ENCODE results near the gene GCNT4.
"Not testable (repeated sequence)": the region's sequence is repeated elsewhere in the genome, so short reads cannot be mapped to it uniquely, and the experiment has no call there.

The GCNT4 gene

GRCh38 chr5:75052192-75053053, at the start of gene GCNT4:
TSS of gene GCNT4 (minus strand) at chr5:75052558. CDS start at chr5:75030037, 22,521 bp downstream.
- DNase-seq: peak; percentile 16

- not testable (repeated sequence) for DNase-seq
Observed at GRCh38 chr5:75095956-75096355, 43.6 kb upstream of the GCNT4 start.

GRCh38 chr5:75091597-75091996, 39.2 kb upstream of the GCNT4 start:
- DNase-seq: no peak

GRCh38 chr5:75089662-75090061, 37.3 kb upstream of the GCNT4 start:
- no peak for DNase-seq

- no peak for DNase-seq
Observed at GRCh38 chr5:75089137-75089536, 36.8 kb upstream of the GCNT4 start.

GRCh38 chr5:75088648-75089047, 36.3 kb upstream of the GCNT4 start:
- DNase-seq: no peak

- DNase-seq: no peak
Observed at GRCh38 chr5:75081510-75081909, 29.2 kb upstream of the GCNT4 start.

GRCh38 chr5:75079346-75079745, 27.0 kb upstream of the GCNT4 start:
- not testable (repeated sequence) for DNase-seq

- DNase-seq: no peak
Observed at GRCh38 chr5:75078027-75078426, 25.7 kb upstream of the GCNT4 start.

GRCh38 chr5:75072061-75072460, 19.7 kb upstream of the GCNT4 start:
- DNase-seq: no peak

GRCh38 chr5:75071100-75071499, 18.7 kb upstream of the GCNT4 start:
- no peak for DNase-seq

- DNase-seq: no peak
Observed at GRCh38 chr5:75067434-75067833, 15.1 kb upstream of the GCNT4 start.

GRCh38 chr5:75062925-75063531, 10.7 kb upstream of the GCNT4 start:
- no peak for DNase-seq

GRCh38 chr5:75059912-75060545, 7.7 kb upstream of the GCNT4 start:
- no peak for DNase-seq

- no peak for DNase-seq
Observed at GRCh38 chr5:75058986-75059535, 6.7 kb upstream of the GCNT4 start.

GRCh38 chr5:75057561-75057960, 5.2 kb upstream of the GCNT4 start:
- DNase-seq: no peak

- no peak for DNase-seq
Observed at GRCh38 chr5:75055727-75056144, 3.4 kb upstream of the GCNT4 start.

- no peak for DNase-seq
Observed at GRCh38 chr5:75054134-75054930, 2.0 kb upstream of the GCNT4 start.

GRCh38 chr5:75053304-75054133, 1.2 kb upstream of the GCNT4 start:
- peak; percentile 11 for DNase-seq

GRCh38 chr5:75053054-75053303, 621 bp upstream of the GCNT4 start:
- DNase-seq: no peak

GRCh38 chr5:75051217-75051751, 1.1 kb downstream of the GCNT4 start:
- DNase-seq: no peak

GRCh38 chr5:75050415-75050814, 1.9 kb downstream of the GCNT4 start:
- no peak for DNase-seq

Data from NCI-H345 (cell line).